IMR-90 (cell line): ENCODE measurements around the gene C10orf90. TPM values are rescaled to one million over a fixed set of nuclear protein-coding genes. Genes with fewer than 3 reads are reported as not detected.

Experiments used
- ATAC-seq: fragments of 200-7000 bp; cut with Tn5 transposase; 2 replicates; pipeline ENCODE4 v1.9.1; 2020; ENCODE audit warnings: low read depth, mild to moderate bottlenecking, moderate library complexity
- BruUV-seq: library from RNA; stranded (reverse); fragments of 400-500 nt; replicated peaks from 2 replicates; lab custom pipeline; 2021; lab: Mats Ljungman, UMichigan
- CTCF ChIA-PET: fragments of 300-600 bp; formaldehyde crosslinking; extraction: SDS; loops from one replicate; lab custom pipeline; 2021; ENCODE audit warnings: antibody characterized with exemption; lab: Yijun Ruan, JAX
- POLR2A ChIA-PET: fragments of 300-600 bp; sonication (Branson Sonifier 250); formaldehyde crosslinking; loops from one replicate; lab custom pipeline; 2022; ENCODE audit warnings: antibody characterized with exemption; ENCODE audit not compliant: unreplicated experiment; lab: Charles Lee
- DNase-seq: peaks from one replicate; pipeline ENCODE4 v3.0.0; 2013
- H2AFZ ChIP-seq: replicated peaks from 2 replicates; pipeline ENCODE3; 2013; ENCODE audit warnings: low read length, mild to moderate bottlenecking; ENCODE audit not compliant: poor library complexity
- H2AK5ac ChIP-seq: 2 replicates; pipeline ENCODE4 v1.6.1; 2013; ENCODE audit warnings: low read depth, low read length, inconsistent platforms
- H2AK9ac ChIP-seq: replicated peaks from 2 replicates; pipeline ENCODE3; 2013; ENCODE audit warnings: mild to moderate bottlenecking, low read depth, low read length, moderate library complexity; ENCODE audit not compliant: poor library complexity
- H2BK120ac ChIP-seq: 2 replicates; pipeline ENCODE4 v1.6.1; 2013; ENCODE audit warnings: low read depth, low read length, inconsistent platforms
- H2BK15ac ChIP-seq: 3 replicates; pipeline ENCODE4 v1.6.1; 2013; ENCODE audit warnings: low read depth, low read length, inconsistent platforms
- H2BK20ac ChIP-seq: 2 replicates; pipeline ENCODE4 v1.6.1; 2013; ENCODE audit warnings: low read depth, mild to moderate bottlenecking, inconsistent platforms, low read length, moderate library complexity
- H2BK5ac ChIP-seq: 2 replicates; pipeline ENCODE4 v1.6.1; 2013; ENCODE audit warnings: mild to moderate bottlenecking, low read depth, low read length, inconsistent platforms; ENCODE audit not compliant: poor library complexity, severe bottlenecking
- H3K14ac ChIP-seq: replicated peaks from 2 replicates; pipeline ENCODE4 v1.6.1; 2013; ENCODE audit warnings: low read depth, low read length, inconsistent platforms
- H3K18ac ChIP-seq: 2 replicates; pipeline ENCODE4 v1.6.1; 2013; ENCODE audit warnings: low read depth, low read length, control low read depth
- H3K23ac ChIP-seq: 2 replicates; pipeline ENCODE4 v1.6.1; 2013; ENCODE audit warnings: low read depth, low read length, inconsistent platforms
- H3K27ac ChIP-seq: 2 replicates; pipeline ENCODE4 v1.5.1; 2013; ENCODE audit warnings: mild to moderate bottlenecking, control low read depth, low read length; ENCODE audit not compliant: insufficient read depth
- H3K27me3 ChIP-seq: 2 replicates; pipeline ENCODE4 v1.6.1; 2013; ENCODE audit warnings: low read length; ENCODE audit not compliant: control insufficient read depth, insufficient read depth
- H3K36me3 ChIP-seq: 2 replicates; pipeline ENCODE4 v1.6.1; 2013; ENCODE audit warnings: low read length, mixed read lengths; ENCODE audit not compliant: control insufficient read depth, insufficient read depth
- H3K4ac ChIP-seq: 2 replicates; pipeline ENCODE4 v1.6.1; 2013; ENCODE audit warnings: low read depth, low read length, inconsistent platforms
- H3K4me1 ChIP-seq: 2 replicates; pipeline ENCODE4 v1.6.1; 2013; ENCODE audit warnings: low read length, mixed read lengths; ENCODE audit not compliant: control insufficient read depth, insufficient read depth
- H3K4me2 ChIP-seq: 2 replicates; pipeline ENCODE4 v1.6.1; 2013; ENCODE audit warnings: low read depth, mild to moderate bottlenecking, control low read depth, low read length, moderate library complexity
- H3K4me3 ChIP-seq: 2 replicates; pipeline ENCODE4 v1.5.1; 2013; ENCODE audit warnings: low read depth, mild to moderate bottlenecking, control low read depth, low read length, moderate library complexity; ENCODE audit not compliant: insufficient read depth
- H3K56ac ChIP-seq: 2 replicates; pipeline ENCODE4 v1.6.1; 2013; ENCODE audit warnings: low read length, inconsistent platforms; ENCODE audit not compliant: insufficient read depth; ENCODE audit errors: extremely low read depth
- H3K79me1 ChIP-seq, 2 experiments: 2 replicates each; pipeline ENCODE4 v1.6.1; 2013; ENCODE audit warnings: low read length in 2 of 2, inconsistent platforms in 1 of 2, low read depth in 1 of 2
- H3K9ac ChIP-seq: 2 replicates; pipeline ENCODE4 v1.6.1; 2013; ENCODE audit warnings: low read depth, low read length, control low read depth
- H3K9me1 ChIP-seq: 2 replicates; pipeline ENCODE4 v1.6.1; 2013; ENCODE audit warnings: low read length, inconsistent platforms; ENCODE audit not compliant: insufficient read depth
- H3K9me3 ChIP-seq: 2 replicates; pipeline ENCODE4 v1.6.1; 2013; ENCODE audit warnings: low read length; ENCODE audit not compliant: control insufficient read depth, insufficient read depth
- H4K20me1 ChIP-seq: 2 replicates; pipeline ENCODE4 v1.6.1; 2013; ENCODE audit warnings: low read length, inconsistent platforms; ENCODE audit not compliant: insufficient read depth
- H4K5ac ChIP-seq: 2 replicates; pipeline ENCODE4 v1.6.1; 2013; ENCODE audit warnings: mild to moderate bottlenecking, low read depth, low read length, control low read depth
- H4K8ac ChIP-seq, 2 experiments: 2 replicates each; pipeline ENCODE4 v1.6.1; 2013; ENCODE audit warnings: low read depth in 2 of 2, low read length in 2 of 2, control low read depth in 1 of 2, inconsistent platforms in 1 of 2
- H4K91ac ChIP-seq: 2 replicates; pipeline ENCODE4 v1.6.1; 2013; ENCODE audit warnings: low read depth, low read length, inconsistent platforms; ENCODE audit not compliant: insufficient read depth
- CTCF ChIP-seq: conservative IDR thresholded peaks from 2 replicates; pipeline ENCODE4 v1.5.1; 2012; ENCODE audit warnings: mild to moderate bottlenecking, low read depth, low read length, improper control_type of control experiment
- NFE2L2 ChIP-seq: fragments of 150-350 bp; IDR thresholded peaks from 2 replicates; pipeline ENCODE4 v1.6.1; 2016; ENCODE audit warnings: low read depth, mild to moderate bottlenecking, low read length
- POLR2A ChIP-seq: IDR thresholded peaks from 2 replicates; pipeline ENCODE4 v1.6.1; 2012; ENCODE audit warnings: mild to moderate bottlenecking, low read depth, low read length
- RAD21 ChIP-seq: IDR thresholded peaks from 2 replicates; pipeline ENCODE4 v1.6.1; 2012; ENCODE audit warnings: low read length, improper control_type of control experiment
- whole genome bisulfite sequencing, 2 experiments: methylation state at CpG; one replicate each; pipeline versions ENCODE4 v1.1.5 to v1.1.7; 2013; ENCODE audit warnings: missing lambda C conversion rate in 2 of 2; ENCODE audit not compliant: insufficient read length in 1 of 2; ENCODE audit errors: extremely low coverage in 2 of 2; 5-methylcytosine and 5-hydroxymethylcytosine counted together
- dilution Hi-C: fragments of 300-500 bp; cut with HindIII; formaldehyde crosslinking; loops from one replicate; pipeline ENCODE4 v1.14.3; 2018; ENCODE audit warnings: low sequenced_read_pairs; ENCODE audit not compliant: unreplicated experiment
- in situ Hi-C: fragments of 300-500 bp; cut with MboI; formaldehyde crosslinking; loops from 3 replicates; pipeline ENCODE4 v1.14.3; 2019; ENCODE audit warnings: low sequenced_read_pairs, inconsistent platforms, mixed read lengths
- intact Hi-C: fragments of 100-400 bp; cut with micrococcal nuclease; formaldehyde crosslinking; loops from 2 replicates; pipeline ENCODE4 v1.10.0; 2022
- polyA plus RNA-seq, 3 experiments: library from polyadenylated mRNA; depleted of rRNA; stranded (reverse); fragments of >200 nt; gene quantifications; 2 replicates each; pipeline ENCODE4 v1.2.3, GENCODE V29; 2012; ENCODE audit warnings: low replicate concordance in 1 of 3
- total RNA-seq: library from RNA; depleted of rRNA; stranded (reverse); fragments of >200 nt; gene quantifications from 2 replicates; pipeline ENCODE4 v1.2.3, GENCODE V29; 2012

The C10orf90 gene
- total and polyA plus RNA-seq, 2 of the 4 experiments (the other 2 are of a cell fraction): 0.05 to 0.18 TPM

GRCh38 chr10:126663328-126663727 is 7.2 kb downstream of the C10orf90 start:
- TF ChIP-seq CTCF (no peak), NFE2L2 (no peak), RAD21 (no peak), POLR2A (no peak)
- Histone ChIP-seq H4K8ac (no peak overlapping the region), H2AFZ (no peak overlapping the region), H4K5ac (no peak overlapping the region), H3K9ac (no peak overlapping the region), H3K4me1 (no peaks in the 10 kb centered on the region), H4K20me1 (no peaks in the 10 kb centered on the region), H3K4ac (no peak overlapping the region), H3K4me2 (no peak overlapping the region), H3K9me3 (no peaks in the 10 kb centered on the region), H3K23ac (no peak overlapping the region), H2AK9ac (no peak overlapping the region), H3K9me1 (no peaks in the 10 kb centered on the region), H3K4me3 (no peak overlapping the region), H2BK120ac (no peak overlapping the region), H3K27me3 (no peaks in the 10 kb centered on the region), H3K27ac (no peak overlapping the region), H4K91ac (no peak overlapping the region), H3K18ac (no peak overlapping the region), H3K36me3 (no peaks in the 10 kb centered on the region), H2BK5ac (no peak overlapping the region), H2AK5ac (no peak overlapping the region), H3K56ac (no peak overlapping the region), H2BK15ac (no peak overlapping the region), H3K14ac (no peak overlapping the region), H2BK20ac (no peak overlapping the region), H3K79me1 (no peaks in the 10 kb centered on the region)
- in situ Hi-C loops: no loop called here
- intact Hi-C loops: no loop called here
- dilution Hi-C loops: no loop called here
- no TSS peak for BruUV-seq
- ChIA-PET POLR2A (no interaction called here), CTCF (no interaction called here)
- no peak for ATAC-seq
- DNase-seq: no peak
- 53% methylated on average over 3 of the region's 9 CpGs; no CpG with 5 or more reads in 1 of the 2 experiments for WGBS, 2 experiments
